ENCODE results near the gene FSCN2. TPM values are rescaled to one million over a fixed set of nuclear protein-coding genes. Genes with fewer than 3 reads are reported as not detected.

The FSCN2 gene
- total RNA-seq, 2 experiments from 2014 or later: 1.6 to 6.7 TPM

DNA sequence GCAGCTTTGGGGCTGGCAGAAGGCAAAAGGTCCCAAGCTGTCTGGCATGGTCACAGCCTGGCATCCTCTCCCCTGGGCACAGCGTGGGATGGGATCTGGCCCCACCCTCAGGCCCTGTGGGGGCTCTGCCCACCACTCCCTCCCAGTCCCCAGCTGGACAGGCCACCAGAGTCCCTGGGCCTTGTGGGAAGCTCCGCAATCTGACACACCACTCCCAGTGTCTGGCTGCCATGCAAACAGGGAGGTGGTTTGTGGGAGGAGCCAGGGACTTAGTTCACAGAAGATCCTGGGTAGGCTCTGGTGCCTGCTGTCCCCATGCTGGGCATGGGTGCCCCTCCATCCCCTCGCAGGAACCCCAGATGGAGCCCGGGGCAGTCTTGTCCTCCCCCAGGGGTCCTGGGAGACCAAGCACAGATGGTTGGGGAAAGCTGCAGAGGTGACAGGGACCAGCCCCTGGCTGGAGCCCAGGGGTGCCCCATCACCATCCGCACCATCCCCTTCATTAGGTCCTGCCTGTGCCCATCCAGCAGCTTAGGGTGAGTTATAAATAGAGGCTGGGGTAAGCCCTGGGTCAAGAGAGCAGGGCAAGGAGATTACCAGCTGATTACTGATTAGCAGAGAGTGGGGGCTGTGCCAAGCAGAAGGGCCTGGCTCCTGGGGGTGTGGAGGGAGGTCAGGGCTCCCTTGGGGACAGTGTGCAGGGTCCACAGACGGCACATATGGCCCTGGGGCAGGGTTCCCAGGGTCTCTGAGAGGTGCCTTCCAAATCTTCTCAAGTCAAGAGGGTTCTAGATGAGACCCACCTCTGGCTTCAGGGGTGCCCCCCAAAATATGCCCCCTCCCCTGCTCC is 6.2 kb downstream of the FSCN2 start:
- TF ChIP-seq EZH2phosphoT487 (IDR thresholded peaks at IDR 0.05; ENCODE audit: borderline replicate concordance, low read depth, low read length) (no peak), CTCF (conservative IDR thresholded peaks at IDR 0.05; ENCODE audit: low read length) (no peak)
- Histone ChIP-seq H4K20me1 (ENCODE audit: insufficient read depth, low read length) (no peaks in the 10 kb centered on the region), H3K79me2 (ENCODE audit: insufficient read depth, low read depth, low read length) (no peaks in the 10 kb centered on the region), H3K36me3 (ENCODE audit: insufficient read depth, low read length) (no peaks in the 10 kb centered on the region), H3K4me2 (ENCODE audit: low read length) (peak overlapping the region; percentile 35), H2AFZ (ENCODE audit: low read length) (no peak overlapping the region), H3K9me2 (ENCODE audit: insufficient read depth, low read length) (no peaks in the 10 kb centered on the region), H3K27ac (ENCODE audit: low read depth, low read length, poor library complexity, severe bottlenecking) (no peak overlapping the region), H3K4me1 (ENCODE audit: insufficient read depth, low read length, poor library complexity, severe bottlenecking) (peaks cover 14% of the 10 kb centered on the region), H3K4me3 (ENCODE audit: low read depth, low read length, poor library complexity, severe bottlenecking) (no peak overlapping the region), H3K9me3 (ENCODE audit: low read length) (no peaks in the 10 kb centered on the region)
- ChIA-PET CTCF (ENCODE audit: unreplicated experiment) (interaction anchor here (0.6 kb wide), 1 partner anchor 29 kb away, joined by 3 read pairs; no protein-coding TSS in a partner anchor), POLR2A (interaction anchor here (1.0 kb wide), 1 partner anchor 9 kb away, joined by 3 read pairs; no protein-coding TSS in a partner anchor)
- no TSS peak for BruUV-seq (replicated peaks)
- no peak for DNase-seq (ENCODE audit: low spot score)
- intact Hi-C loops (cut with micrococcal nuclease; ENCODE audit: unreplicated experiment): no loop called here

- no peak for DNase-seq (ENCODE audit: low spot score)
- Histone ChIP-seq H3K9me2 (ENCODE audit: insufficient read depth, low read length) (no peaks in the 10 kb centered on the region), H3K4me2 (ENCODE audit: low read length) (no peak overlapping the region), H4K20me1 (ENCODE audit: insufficient read depth, low read length) (no peaks in the 10 kb centered on the region), H3K36me3 (ENCODE audit: insufficient read depth, low read length) (peaks cover 5% of the 10 kb centered on the region; the same call in 1 of the 2 replicates), H3K4me1 (ENCODE audit: insufficient read depth, low read length, poor library complexity, severe bottlenecking) (peaks cover 14% of the 10 kb centered on the region), H3K4me3 (ENCODE audit: low read depth, low read length, poor library complexity, severe bottlenecking) (no peak overlapping the region), H3K27ac (ENCODE audit: low read depth, low read length, poor library complexity, severe bottlenecking) (no peak overlapping the region), H3K9me3 (ENCODE audit: low read length) (no peaks in the 10 kb centered on the region), H3K79me2 (ENCODE audit: insufficient read depth, low read depth, low read length) (no peaks in the 10 kb centered on the region), H2AFZ (ENCODE audit: low read length) (no peak overlapping the region)
- TF ChIP-seq EZH2phosphoT487 (IDR thresholded peaks at IDR 0.05; ENCODE audit: borderline replicate concordance, low read depth, low read length) (no peak), CTCF (conservative IDR thresholded peaks at IDR 0.05; ENCODE audit: low read length) (no peak)
- BruUV-seq (replicated peaks): no TSS peak
- CTCF ChIA-PET (ENCODE audit: unreplicated experiment): no interaction called here
- POLR2A ChIA-PET: no interaction called here
- intact Hi-C loops (cut with micrococcal nuclease; ENCODE audit: unreplicated experiment): no loop called here
Measured at GRCh38 chr17:81535007-81535328, 6.8 kb downstream of the FSCN2 start.

Measured in OCI-LY7 (cell line).